ENCODE data around the gene GAB3.

Gene GAB3

DNA sequence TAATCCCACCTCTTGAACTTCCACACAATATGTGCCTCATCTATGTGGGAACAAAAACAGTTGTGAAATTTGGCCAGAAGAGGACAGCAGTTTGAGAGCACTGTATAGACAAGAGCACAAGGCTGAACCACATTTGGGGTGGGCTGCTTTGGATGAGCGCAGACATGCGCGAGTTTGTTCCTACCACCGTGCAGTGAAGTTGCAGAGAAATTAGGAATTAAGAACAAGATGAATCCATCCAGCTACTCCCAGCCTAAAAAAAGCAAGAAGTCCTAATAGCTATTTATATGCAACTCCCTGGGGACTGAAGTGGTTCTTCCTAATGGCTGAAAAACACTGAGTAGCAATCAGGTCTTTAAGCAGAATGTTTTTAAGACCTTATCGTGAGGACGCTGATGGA lies 1.0 kb downstream of the GAB3 start:
- DNase-seq (ENCODE audit: low read depth) = no peak

DNA sequence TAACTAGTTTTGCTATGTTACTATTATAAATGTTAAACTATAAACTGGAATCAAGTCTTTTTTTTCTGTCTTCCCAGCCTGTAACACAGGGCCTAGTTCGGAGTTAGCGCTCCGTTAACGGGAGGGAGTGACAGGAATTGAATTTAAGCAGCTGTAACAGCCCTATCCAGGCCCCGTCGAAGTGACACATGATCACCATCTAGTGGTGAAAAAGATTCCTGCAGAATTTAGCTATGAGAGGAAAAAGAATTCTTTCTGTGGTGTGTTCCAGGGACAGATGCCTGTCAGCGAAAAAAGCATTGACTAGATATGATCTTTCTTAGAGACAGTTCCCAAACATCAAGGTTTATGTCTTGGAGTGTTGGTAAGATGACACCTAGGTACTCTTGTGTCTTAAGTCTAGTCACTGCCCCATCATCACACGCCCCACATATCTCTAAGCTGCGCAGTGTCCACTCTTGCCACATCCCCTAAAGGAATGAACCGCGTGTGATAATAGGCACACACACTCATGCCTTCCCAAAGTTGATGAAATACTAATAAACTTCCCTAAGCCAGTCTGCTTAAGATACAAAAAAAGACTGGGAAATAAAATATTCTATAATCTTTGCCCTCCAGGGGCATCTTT lies 2.1 kb downstream of the GAB3 start:
- DNase-seq (ENCODE audit: low read depth) = no peak

DNA sequence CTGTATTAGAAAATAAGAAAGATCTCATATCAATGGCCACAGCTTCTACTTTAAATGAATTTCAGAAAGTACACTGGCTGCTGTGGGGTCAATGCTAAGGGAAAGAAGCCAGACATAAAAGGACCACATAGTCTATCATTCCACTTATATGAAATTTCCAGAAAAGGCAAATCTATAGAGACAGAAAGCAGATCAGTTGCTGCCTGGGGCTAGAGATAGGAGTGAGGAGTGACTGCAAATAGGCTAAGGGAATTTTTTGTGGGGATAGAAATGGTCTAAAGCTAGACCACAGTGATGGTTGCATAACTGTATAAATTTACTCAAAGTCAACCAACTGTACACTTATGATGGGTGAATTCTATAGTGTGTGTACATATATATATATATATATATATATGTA lies 8.3 kb downstream of the GAB3 start:
- DNase-seq (ENCODE audit: low read depth) = no peak

DNA sequence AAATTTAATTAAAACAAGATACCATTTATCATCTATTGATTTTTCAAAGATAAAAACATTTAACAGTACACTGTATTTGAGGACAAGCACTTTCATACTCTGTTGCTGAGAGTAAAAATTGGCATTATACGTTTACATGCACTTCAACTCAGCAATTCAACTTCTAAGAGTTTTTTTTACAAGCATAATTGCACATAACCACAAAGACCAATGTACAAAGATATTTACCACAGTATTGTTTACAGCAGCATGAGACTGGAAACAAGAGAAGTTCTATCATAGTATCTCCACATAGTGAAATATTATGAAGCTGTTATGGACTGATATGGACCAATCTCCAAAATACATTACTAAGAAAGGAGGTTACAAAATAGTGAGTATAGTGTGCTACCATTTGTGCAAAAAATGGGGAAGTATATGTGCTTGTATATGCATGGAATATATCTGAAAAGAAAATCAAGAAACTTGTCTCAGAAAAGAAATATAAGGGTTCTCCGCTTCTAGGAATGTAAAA lies 10.9 kb downstream of the GAB3 start:
- DNase-seq (ENCODE audit: low read depth) = no peak

GRCh38 chrX:154738011-154738738 lies 12.7 kb downstream of the GAB3 start:
- no peak for DNase-seq (ENCODE audit: low read depth)

DNA sequence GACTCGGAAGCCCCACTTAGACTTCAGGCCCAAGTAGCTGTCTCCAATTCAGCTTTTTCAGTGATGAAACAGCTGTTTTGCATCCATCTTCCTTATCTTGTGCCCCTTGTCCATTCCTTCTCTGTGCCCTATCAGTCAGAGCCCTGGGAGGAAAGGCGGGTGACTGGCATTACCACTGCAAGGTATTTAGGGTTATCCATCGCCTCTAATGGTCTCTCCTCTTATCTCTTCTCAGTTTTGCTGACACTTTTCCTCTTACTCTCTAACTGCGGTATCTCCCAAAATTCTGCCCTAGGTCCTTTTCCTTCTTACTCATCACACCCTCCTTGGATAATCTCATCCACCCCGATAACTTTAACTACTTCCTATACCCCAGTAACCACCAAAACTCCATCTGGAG lies 13.7 kb downstream of the GAB3 start:
- no peak for DNase-seq (ENCODE audit: low read depth)

DNA sequence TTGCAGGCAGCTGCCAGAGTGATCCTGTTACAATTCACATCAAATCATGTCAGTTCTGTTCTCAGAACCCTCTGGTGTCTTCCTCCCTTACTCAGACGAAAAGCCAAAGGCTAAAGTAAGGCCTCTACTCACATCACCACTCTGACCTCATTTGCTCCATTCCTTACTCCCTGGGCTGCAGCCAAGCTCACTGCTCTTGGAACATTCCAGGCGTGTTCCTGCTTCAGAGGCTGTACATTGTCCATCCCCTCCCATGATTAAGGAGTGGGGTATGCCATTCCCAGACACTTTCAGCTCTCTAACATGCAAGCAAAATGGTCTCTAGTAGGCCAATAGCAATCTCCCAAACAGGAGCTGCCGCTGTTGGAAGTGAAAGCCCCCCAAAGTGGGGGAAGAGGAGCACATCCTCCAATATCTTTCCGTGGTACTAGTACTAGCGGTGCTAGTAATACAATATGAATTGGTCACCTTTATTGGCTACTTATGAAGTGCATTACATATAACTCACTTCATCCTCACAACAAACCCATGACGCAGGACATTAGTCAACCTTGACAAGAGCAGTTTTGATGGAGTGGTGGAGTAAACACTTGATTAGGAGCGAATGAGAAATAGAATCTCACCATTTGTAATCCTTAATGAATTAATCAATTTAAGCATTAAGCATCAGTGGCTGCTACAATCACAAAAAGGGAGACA lies 15.0 kb downstream of the GAB3 start:
- DNase-seq (ENCODE audit: low read depth) = no peak

GRCh38 chrX:154734061-154734781 lies 16.7 kb downstream of the GAB3 start:
- no peak for DNase-seq (ENCODE audit: low read depth)

- no peak for DNase-seq (ENCODE audit: low read depth)
Observed at GRCh38 chrX:154733066-154733425, 17.8 kb downstream of the GAB3 start.

DNA sequence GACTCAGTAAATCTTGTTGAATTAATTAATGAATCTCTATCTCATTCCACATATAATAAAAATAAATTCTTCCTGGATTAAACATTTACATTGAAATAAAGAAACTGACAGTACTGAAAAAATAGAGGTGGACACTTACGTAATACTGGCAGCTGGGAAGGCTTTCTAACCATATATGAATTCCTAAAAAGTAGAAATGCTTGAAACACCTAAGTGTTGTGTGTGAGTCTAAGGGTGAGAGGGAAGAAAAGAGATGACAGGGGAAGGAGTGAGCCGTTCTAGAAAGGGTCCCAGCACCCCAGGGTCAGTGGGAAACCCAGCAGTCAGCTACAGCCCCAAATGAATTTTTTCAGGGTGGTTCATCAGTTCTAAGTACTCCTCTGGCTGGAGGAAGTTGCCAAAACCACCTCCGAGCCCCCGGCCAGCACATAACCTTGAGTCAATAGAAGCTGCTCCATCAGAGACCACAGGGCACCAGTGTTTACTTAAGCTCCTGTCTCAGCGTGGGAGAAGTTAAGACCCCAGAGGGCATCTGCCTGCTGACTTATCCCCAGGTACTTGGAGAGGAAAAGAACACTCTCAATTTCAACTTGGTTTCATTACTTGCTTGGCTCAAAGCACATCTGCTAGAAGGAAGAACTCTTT lies 18.3 kb downstream of the GAB3 start:
- DNase-seq (ENCODE audit: low read depth) = no peak

DNA sequence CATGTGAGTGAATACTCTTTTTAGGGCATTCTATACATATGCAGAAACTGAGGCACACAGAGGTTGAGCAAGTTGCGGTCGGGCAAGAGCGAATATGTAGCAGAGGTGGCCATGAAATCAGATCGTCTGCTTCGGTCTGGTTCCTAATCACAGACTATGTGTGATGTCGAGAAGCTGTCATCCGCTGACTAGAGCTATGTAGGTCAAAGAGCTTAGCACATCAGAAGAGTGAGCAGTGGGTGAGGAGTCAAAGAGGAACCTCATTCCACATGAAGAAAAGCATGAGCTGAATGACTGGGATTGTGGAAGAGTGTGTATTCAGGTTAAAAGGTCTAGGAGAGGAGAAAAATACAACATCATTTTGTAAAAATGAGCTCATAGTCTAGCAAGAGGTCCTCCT lies 19.0 kb downstream of the GAB3 start:
- DNase-seq (ENCODE audit: low read depth) = no peak

DNA sequence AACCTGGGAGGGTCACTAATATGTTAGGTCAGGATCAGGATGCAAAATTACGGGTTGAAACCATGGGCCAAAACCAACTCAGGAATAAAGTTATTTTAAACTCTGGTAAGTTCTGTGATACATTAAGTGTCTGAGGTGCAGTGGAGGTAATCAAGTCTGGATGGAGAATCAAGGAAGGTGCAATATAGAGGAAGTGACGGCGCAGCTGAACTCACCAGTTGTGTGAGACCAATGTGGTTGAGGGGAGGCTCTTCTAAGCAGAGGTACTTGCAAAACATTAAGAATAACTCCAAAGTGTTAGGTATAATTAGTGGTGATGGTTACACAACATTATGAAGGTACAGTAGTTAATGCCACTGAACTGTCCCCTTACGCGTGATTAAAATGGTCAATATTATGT lies 19.7 kb downstream of the GAB3 start:
- DNase-seq (ENCODE audit: low read depth) = no peak

GRCh38 chrX:154730253-154730891 lies 20.5 kb downstream of the GAB3 start:
- DNase-seq (ENCODE audit: low read depth) = no peak

DNA sequence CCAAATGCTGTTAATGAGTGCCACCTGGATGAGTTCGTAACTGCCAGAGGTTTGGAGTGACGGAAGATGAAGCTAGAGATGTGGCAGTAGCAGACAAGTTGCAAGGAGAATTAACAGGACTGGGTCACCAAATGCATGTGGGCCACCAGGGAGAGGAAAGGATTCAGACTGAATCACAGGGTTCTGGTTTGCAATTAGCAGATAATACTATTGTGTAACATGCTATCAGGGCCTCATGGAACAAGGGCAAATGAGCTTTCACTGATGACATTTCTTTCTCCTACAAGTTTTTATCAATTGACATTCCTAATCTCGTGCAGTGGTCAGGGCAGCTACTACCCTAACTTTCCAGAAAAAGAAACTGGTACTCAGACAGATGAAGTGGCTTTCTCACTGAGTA lies 21.4 kb downstream of the GAB3 start:
- no peak for DNase-seq (ENCODE audit: low read depth)

DNA sequence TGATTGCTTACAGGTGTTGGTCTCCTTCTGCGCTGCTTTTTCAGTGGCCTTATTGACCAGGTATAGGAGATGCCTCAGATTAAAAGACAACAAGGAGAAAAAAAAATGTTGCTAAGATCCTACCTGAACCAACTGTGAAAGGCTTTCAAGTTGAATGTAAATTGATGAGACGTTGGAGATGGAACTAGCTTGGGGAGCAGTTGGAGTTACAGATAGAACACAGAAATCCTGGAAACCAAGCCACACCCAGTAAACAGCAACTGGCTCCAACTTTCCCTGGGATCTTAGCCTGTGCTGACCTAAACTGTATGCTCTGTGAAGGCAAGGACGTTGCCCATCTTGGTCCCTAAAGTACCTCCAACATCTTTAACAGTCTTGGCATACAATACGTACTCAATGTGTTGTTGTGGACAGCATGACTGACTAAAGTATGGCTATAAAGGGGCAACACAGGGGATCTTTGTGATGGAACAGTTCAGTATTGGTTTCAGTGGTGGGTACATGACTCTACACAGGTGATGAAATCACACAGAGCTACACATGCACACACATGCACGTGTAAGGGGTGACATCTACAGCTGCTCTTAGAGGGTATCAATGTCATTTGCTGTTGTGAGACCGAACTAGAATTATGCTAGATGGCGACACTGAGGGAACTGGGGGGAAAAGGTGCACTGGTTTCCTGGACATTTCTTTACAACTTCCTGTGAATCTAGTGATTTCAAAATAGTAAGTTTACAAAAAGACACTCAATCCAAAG lies 22.3 kb downstream of the GAB3 start:
- DNase-seq (ENCODE audit: low read depth) = no peak

- no peak for DNase-seq (ENCODE audit: low read depth)
Observed at GRCh38 chrX:154727871-154728270, 23.0 kb downstream of the GAB3 start.

DNA sequence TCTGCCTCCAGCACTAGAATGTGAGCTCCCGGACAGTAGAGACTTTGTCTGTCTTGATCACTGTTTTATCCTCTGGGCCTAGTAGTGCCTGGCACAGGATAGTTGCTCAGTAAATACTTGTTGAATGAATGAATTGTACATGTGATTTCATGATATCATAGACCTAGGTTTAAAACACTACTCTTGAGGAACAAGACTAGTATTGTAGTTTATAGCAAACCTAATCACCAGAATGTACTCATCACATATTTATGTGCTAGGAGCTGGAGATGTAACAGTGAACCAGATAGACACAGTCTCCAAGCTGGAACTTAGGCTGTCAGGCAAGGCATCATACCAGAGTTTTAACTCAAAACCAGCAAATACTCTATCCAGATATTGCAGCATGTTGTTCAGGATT lies 23.5 kb downstream of the GAB3 start:
- DNase-seq (ENCODE audit: low read depth) = no peak

DNA sequence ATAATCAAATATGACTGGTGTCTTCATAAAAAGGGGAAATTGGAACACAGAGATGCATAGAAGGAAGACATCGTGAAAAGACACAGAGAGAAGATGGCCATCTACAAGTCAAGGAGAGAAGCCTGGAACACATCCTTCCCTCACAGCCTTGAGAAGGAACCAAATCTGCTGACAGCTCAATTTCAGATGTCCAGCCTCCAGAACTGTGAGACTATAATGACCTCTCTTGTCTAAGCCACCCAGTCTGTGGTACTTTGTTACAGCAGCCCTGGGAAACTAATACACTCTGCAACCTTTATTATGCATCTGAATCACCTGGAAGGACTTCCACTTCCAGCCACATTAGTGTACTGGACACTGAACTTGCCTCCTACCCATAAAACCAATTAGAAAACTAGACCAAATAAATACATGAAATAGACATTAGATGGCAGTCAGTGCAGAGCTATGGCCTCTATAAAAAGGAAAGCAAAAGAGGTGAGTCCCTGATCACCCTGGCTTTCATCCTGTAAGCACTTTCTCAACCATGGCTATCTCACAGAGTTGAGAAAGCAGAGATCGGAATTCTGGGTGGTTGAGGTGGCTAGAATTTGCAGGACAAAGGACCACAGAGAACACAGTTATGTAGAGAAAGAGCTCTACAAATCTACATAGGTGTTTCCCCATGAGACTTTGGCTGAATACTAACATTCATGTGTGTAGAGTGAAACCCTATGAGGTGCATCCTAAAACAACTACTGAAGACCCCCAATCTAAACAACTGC lies 25.7 kb downstream of the GAB3 start:
- DNase-seq (ENCODE audit: low read depth) = no peak

DNA sequence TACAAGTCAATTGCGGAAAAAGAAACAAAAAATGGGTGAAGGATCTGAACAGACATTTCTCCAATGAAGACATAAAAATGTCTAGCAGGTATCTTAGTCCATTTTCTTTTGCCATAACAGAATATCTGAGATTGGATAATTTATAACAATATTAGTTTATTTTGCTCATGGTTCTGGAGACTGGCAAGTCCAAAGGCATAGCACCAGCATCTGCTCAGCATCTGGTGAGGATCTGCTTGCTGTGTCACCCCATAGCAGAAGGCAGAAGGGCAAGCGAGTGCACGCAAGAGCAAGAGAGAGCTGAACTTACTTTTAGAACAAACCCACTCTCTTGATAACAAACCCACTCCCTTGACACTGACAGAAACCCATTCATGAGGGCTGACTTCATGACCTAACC lies 29.7 kb downstream of the GAB3 start:
- no peak for DNase-seq (ENCODE audit: low read depth)

DNA sequence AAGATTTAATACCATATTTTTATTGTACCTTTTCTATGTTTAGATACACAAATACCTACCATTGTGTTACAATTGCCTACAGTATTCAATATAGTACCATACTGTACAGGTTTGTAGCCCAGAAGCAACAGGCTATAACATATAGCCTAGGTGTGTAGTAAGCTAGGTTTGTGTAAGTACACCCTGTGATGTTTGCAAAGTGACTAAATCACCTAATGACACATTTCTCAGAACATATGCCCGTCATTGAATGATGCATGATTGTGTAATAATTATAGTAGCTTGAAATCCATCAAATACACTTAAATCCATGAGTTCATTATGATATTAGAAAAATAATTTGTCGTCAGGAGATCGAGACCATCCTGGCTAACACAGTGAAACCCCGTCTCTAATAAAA lies 30.8 kb downstream of the GAB3 start:
- DNase-seq (ENCODE audit: low read depth) = no peak
